K562 (cell line): ENCODE measurements around the gene SPOCK2. TPM values are rescaled to one million over a fixed set of nuclear protein-coding genes. Genes with fewer than 3 reads are reported as not detected.

Source experiments
- ATAC-seq: fragments of 200-7000 bp; cut with Tn5 transposase; 3 replicates; pipeline ENCODE4 v1.9.1; 2020; ENCODE audit warnings: moderate library complexity
- BruUV-seq: library from RNA; stranded (reverse); fragments of 400-500 nt; replicated peaks from 2 replicates; lab custom pipeline; 2021; lab: Mats Ljungman, UMichigan
- CTCF ChIA-PET: fragments of 300-600 bp; formaldehyde crosslinking; extraction: SDS; loops from one replicate; lab custom pipeline; 2021; ENCODE audit warnings: low intra/inter-chr PET ratio; lab: Yijun Ruan, JAX
- POLR2A ChIA-PET: fragments of 300-600, 350-650 bp; sonication (Branson Sonifier 250); formaldehyde crosslinking; extraction: SDS; loops from one replicate; lab custom pipeline; 2021; ENCODE audit warnings: antibody characterized with exemption, inconsistent platforms; lab: Yijun Ruan, JAX
- DNase-seq, 4 experiments: peaks; one replicate each; pipeline versions ENCODE4 v3.0.0 to v3.0.0-alpha.2; 2011 to 2018; ENCODE audit warnings: low spot score in 3 of 4, mixed read lengths in 3 of 4; ENCODE audit errors: extremely low read depth in 1 of 4
- FAIRE-seq: peaks from 2 replicates; lab custom pipeline; 2011; peaks lifted over from hg19 to GRCh38; lab: Jason Lieb, UNC
- H2AFZ ChIP-seq: 2 replicates; pipeline ENCODE4 v1.6.0; 2011; ENCODE audit warnings: low read depth, low read length, control low read depth, inconsistent platforms
- H3K27ac ChIP-seq: fragments of 200-600 bp; 3 replicates; pipeline ENCODE4 v1.8.0; 2011; ENCODE audit warnings: low read depth, mild to moderate bottlenecking, control low read depth, inconsistent platforms, low read length, moderate library complexity, mixed read lengths; ENCODE audit errors: extremely low read depth
- H3K27me3 ChIP-seq, 2 experiments: fragments of 300-600 bp in 1 of 2; 2 replicates in 1 of 2; 3 replicates in 1 of 2; pipeline versions ENCODE4 v1.6.0 to v1.8.0; 2011; ENCODE audit warnings: inconsistent platforms in 2 of 2, low read length in 2 of 2, mild to moderate bottlenecking in 1 of 2, mixed read lengths in 1 of 2, moderate library complexity in 1 of 2; ENCODE audit not compliant: control insufficient read depth in 2 of 2, insufficient read depth in 2 of 2
- H3K36me3 ChIP-seq: fragments of 300-600 bp; 3 replicates; pipeline ENCODE4 v1.8.0; 2011; ENCODE audit warnings: mild to moderate bottlenecking, low read length, inconsistent platforms; ENCODE audit not compliant: control insufficient read depth, insufficient read depth
- H3K4me1 ChIP-seq, 2 experiments: fragments of 200-600 bp in 1 of 2; replicated peaks in 1 of 2; 2 replicates in 1 of 2; 3 replicates in 1 of 2; pipeline versions ENCODE4 v1.5.1 to v1.8.0; 2011; ENCODE audit warnings: inconsistent platforms in 2 of 2, low read length in 2 of 2, mild to moderate bottlenecking in 1 of 2, mixed read lengths in 1 of 2, moderate library complexity in 1 of 2; ENCODE audit not compliant: control insufficient read depth in 2 of 2, insufficient read depth in 2 of 2
- H3K4me2 ChIP-seq: 2 replicates; pipeline ENCODE4 v1.6.1; 2011; ENCODE audit warnings: low read length, control low read depth, inconsistent platforms, mixed read lengths; ENCODE audit not compliant: insufficient read depth
- H3K4me3 ChIP-seq: fragments of 200-600 bp; sonication (generic), shearing (Covaris generic); 2 replicates; pipeline ENCODE4 v1.5.1; 2016; ENCODE audit warnings: control low read depth, inconsistent platforms
- H3K79me2 ChIP-seq: fragments of 200-600 bp; 3 replicates; pipeline ENCODE4 v1.8.0; 2011; ENCODE audit warnings: low read length, inconsistent platforms; ENCODE audit not compliant: control insufficient read depth, insufficient read depth
- H3K9ac ChIP-seq, 2 experiments: 2 replicates each; pipeline versions ENCODE4 v1.6.0 to v1.6.1; 2011; ENCODE audit warnings: low read depth in 2 of 2, low read length in 2 of 2, control low read depth in 1 of 2, inconsistent platforms in 1 of 2, mild to moderate bottlenecking in 1 of 2, mixed read lengths in 1 of 2; ENCODE audit not compliant: insufficient read depth in 1 of 2
- H3K9me1 ChIP-seq: one replicate; pipeline ENCODE4 v1.6.0; 2011; ENCODE audit warnings: inconsistent platforms, mild to moderate bottlenecking, low read length, moderate library complexity; ENCODE audit not compliant: control insufficient read depth, insufficient read depth
- H3K9me3 ChIP-seq: replicated peaks from 2 replicates; pipeline ENCODE4 v1.5.1; 2011; ENCODE audit warnings: low read depth, low read length, inconsistent platforms; ENCODE audit not compliant: control insufficient read depth, insufficient read depth
- H4K20me1 ChIP-seq: replicated peaks from 2 replicates; pipeline ENCODE4 v1.6.1; 2011; ENCODE audit warnings: low read length, inconsistent platforms, mixed read lengths; ENCODE audit not compliant: control insufficient read depth, insufficient read depth
- CXXC5 ChIP-seq: fragments of 250-450 bp; sonication (Bioruptor Pico); IDR thresholded peaks from 2 replicates; pipeline ENCODE4 v1.8.0; 2022; ENCODE audit warnings: inconsistent platforms, mild to moderate bottlenecking, moderate library complexity
- NRF1 ChIP-seq, 2 experiments: fragments of 450-650 bp; IDR thresholded peaks in 1 of 2; conservative IDR thresholded peaks in 1 of 2; 2 replicates each; pipeline ENCODE4 v1.6.1; 2014; ENCODE audit warnings: mild to moderate bottlenecking in 2 of 2
- PBX2 ChIP-seq, 2 experiments: IDR thresholded peaks in 1 of 2; conservative IDR thresholded peaks in 1 of 2; 2 replicates each; pipeline ENCODE4 v1.6.1; 2016; ENCODE audit warnings: low read depth in 2 of 2, mild to moderate bottlenecking in 1 of 2, missing compliant biosample characterization in 1 of 2, missing genetic modification characterization in 1 of 2, moderate library complexity in 1 of 2
- THRAP3 ChIP-seq: fragments of 450-650 bp; IDR thresholded peaks from 2 replicates; pipeline ENCODE4 v1.6.1; 2016; ENCODE audit warnings: mild to moderate bottlenecking, inconsistent platforms, borderline replicate concordance
- ZNF175 ChIP-seq: fragments of 200-800 bp; sonication (Bioruptor generic); IDR thresholded peaks from 2 replicates; pipeline ENCODE4 v1.6.1; 2016; ENCODE audit warnings: low read depth, mild to moderate bottlenecking, missing genetic modification characterization, missing compliant biosample characterization
- ZNF589 ChIP-seq: fragments of 200-800 bp; sonication (Bioruptor generic); IDR thresholded peaks from 2 replicates; pipeline ENCODE4 v1.6.1; 2016; ENCODE audit warnings: low read depth, missing genetic modification characterization, missing compliant biosample characterization
- WGBS: fragments of 100-300 bp; shearing (Covaris generic); methylation state at CpG from one replicate; pipeline ENCODE4 v1.1.6; 2016; ENCODE audit warnings: low coverage, mixed read lengths; ENCODE audit not compliant: insufficient coverage; ENCODE audit errors: missing lambda C conversion rate; 5-methylcytosine and 5-hydroxymethylcytosine counted together
- in situ Hi-C: fragments of 300-500 bp; cut with MboI; formaldehyde crosslinking; loops from 4 replicates; pipeline ENCODE4 v1.15.0; 2018; ENCODE audit warnings: inconsistent platforms, mixed read lengths
- intact Hi-C: fragments of 100-400 bp; cut with micrococcal nuclease; formaldehyde crosslinking; loops from 2 replicates; pipeline ENCODE4 v1.14.2; 2022
- polyA plus RNA-seq, 8 experiments: library from polyadenylated mRNA; depleted of rRNA in 4 of 8; stranded (reverse) in 5 of 8; unstranded in 3 of 8; fragments of >200 nt; fragmentation: Nextera tagmentation in 2 of 8; fragmentation: Illumina TruSeq in 1 of 8; extraction: Ambion mirVana in 2 of 8; extraction: Trizol in 1 of 8; gene quantifications; 2 replicates each; pipeline versions ENCODE4 v1.2.1 to v1.2.3, GENCODE V29; 2011 to 2014; ENCODE audit warnings: inconsistent platforms in 1 of 8, missing spikeins in 1 of 8
- total RNA-seq, 7 experiments: library from RNA; depleted of rRNA in 6 of 7; stranded (reverse); fragments of >200 nt in 6 of 7; fragmentation: Illumina TruSeq in 2 of 7; extraction: Trizol in 2 of 7; gene quantifications; 2 replicates each; pipeline versions ENCODE4 v1.2.1 to v1.2.3, GENCODE V29; 2011 to 2021; ENCODE audit warnings: low replicate concordance in 1 of 7
- TF ChIP-seq, protein P1 (sequence below): fragments of 250-450 bp; sonication (Bioruptor Pico); IDR thresholded peaks from 2 replicates; pipeline ENCODE4 v1.4.0; 2020; ENCODE audit warnings: borderline replicate concordance

SPOCK2 gene
- total and polyA plus RNA-seq, 9 of the 15 experiments (the other 6 are each of a cell fraction or from before 2014, with no cell fraction given): 0.04 to 0.86 (median 0.11) TPM; not detected in 2

DNA sequence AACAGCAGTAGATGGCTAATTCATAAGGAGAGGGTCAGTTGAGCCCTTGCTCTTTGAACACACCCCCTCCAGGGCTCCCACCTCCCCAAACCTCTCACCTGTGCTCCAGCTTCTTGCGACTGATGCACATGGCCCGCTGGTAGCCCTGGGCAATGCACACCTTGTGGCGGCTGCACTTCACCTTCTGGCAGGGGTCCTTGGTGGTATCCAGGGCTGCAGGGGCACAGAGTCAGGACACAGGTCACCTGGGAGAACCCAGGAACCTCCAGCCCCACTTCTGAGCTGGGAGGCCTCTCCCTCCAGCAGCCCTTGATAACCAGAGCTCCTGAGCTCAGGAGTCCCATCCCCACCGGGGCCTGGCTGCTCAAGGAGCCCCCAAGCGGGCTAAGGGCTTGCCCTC is 16.3 kb downstream of the SPOCK2 start:
- ChIA-PET POLR2A (interaction anchor here (0.7 to 1.3 kb wide), 5 partner anchors 18 to 370 kb away, joined by 3 to 5 read pairs (median 4); no protein-coding TSS in a partner anchor), CTCF (no interaction called here)
- Histone ChIP-seq H3K9me3 (no peaks in the 10 kb centered on the region), H3K4me1 (peaks cover 0 to 16% of the 10 kb centered on the region in 2 experiments; a peak in 2 of 5 replicates), H3K79me2 (no peaks in the 10 kb centered on the region), H3K27me3 (peaks cover 8 to 43% of the 10 kb centered on the region in 2 experiments), H4K20me1 (no peaks in the 10 kb centered on the region), H3K27ac (no peak overlapping the region), H3K9me1 (peaks cover 5% of the 10 kb centered on the region), H3K4me3 (no peak overlapping the region), H3K36me3 (no peaks in the 10 kb centered on the region), H3K4me2 (no peak overlapping the region), H2AFZ (no peak overlapping the region), H3K9ac (peak overlapping the region in 1 of 2 experiments; percentile 2; a peak in 1 of 4 replicates)
- in situ Hi-C loops: no loop called here
- FAIRE-seq (no peak), DNase-seq (no peak), ATAC-seq (no peak)
- WGBS: 26% methylated on average over 5 of the region's 5 CpGs
- intact Hi-C loops: no loop called here
- TF ChIP-seq, protein P1, sequence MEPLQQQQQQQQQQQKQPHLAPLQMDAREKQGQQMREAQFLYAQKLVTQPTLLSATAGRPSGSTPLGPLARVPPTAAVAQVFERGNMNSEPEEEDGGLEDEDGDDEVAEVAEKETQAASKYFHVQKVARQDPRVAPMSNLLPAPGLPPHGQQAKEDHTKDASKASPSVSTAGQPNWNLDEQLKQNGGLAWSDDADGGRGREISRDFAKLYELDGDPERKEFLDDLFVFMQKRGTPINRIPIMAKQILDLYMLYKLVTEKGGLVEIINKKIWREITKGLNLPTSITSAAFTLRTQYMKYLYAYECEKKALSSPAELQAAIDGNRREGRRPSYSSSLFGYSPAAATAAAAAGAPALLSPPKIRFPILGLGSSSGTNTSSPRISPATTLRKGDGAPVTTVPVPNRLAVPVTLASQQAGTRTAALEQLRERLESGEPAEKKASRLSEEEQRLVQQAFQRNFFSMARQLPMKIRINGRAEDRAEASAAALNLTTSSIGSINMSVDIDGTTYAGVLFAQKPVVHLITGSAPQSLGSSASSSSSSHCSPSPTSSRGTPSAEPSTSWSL: no peak
- TF ChIP-seq ZNF175 (CRISPR knock-in tag): no peak
- TF ChIP-seq PBX2 (CRISPR knock-in tag; IDR thresholded peaks at IDR 0.05; ENCODE audit: low read depth): no peak
- no peak for TF ChIP-seq PBX2 (tag; conservative IDR thresholded peaks at IDR 0.05; ENCODE audit: low read depth)
- no peak for TF ChIP-seq NRF1 (conservative IDR thresholded peaks at IDR 0.05 in 1 of 2, IDR thresholded peaks at IDR 0.05 in 1 of 2)
- TF ChIP-seq ZNF589 (CRISPR knock-in tag): no peak
- no peak for TF ChIP-seq CXXC5
- no peak for TF ChIP-seq THRAP3
- BruUV-seq: no TSS peak
